HepG2 (cell line): ENCODE results near the gene TPX2. TPM values are rescaled to one million over a fixed set of nuclear protein-coding genes. Genes with fewer than 3 reads are reported as not detected.

Experiments
- ATAC-seq: fragments of 200-7000 bp; cut with Tn5 transposase; 3 replicates; pipeline ENCODE4 v1.9.1; 2020; ENCODE audit warnings: mild to moderate bottlenecking, moderate library complexity
- BruUV-seq: library from RNA; stranded (reverse); fragments of 400-500 nt; replicated peaks from 2 replicates; lab custom pipeline; 2021; lab: Mats Ljungman, UMichigan
- CTCF ChIA-PET: fragments of 300-600 bp; formaldehyde crosslinking; extraction: SDS; loops from one replicate; lab custom pipeline; 2021; ENCODE audit warnings: low total read pairs, inconsistent platforms, low intra/inter-chr PET ratio; lab: Yijun Ruan, JAX
- POLR2A ChIA-PET: fragments of 350-600 bp; sonication (Branson Sonifier 250); formaldehyde crosslinking; loops from one replicate; lab custom pipeline; 2020; ENCODE audit warnings: antibody characterized with exemption, inconsistent platforms; lab: Yijun Ruan, JAX
- DNase-seq: peaks from one replicate; pipeline ENCODE4 v3.0.0-alpha.2; 2015; ENCODE audit warnings: low spot score
- FAIRE-seq: peaks from 3 replicates; lab custom pipeline; 2011; peaks lifted over from hg19 to GRCh38; lab: Jason Lieb, UNC
- H2AFZ ChIP-seq: one replicate; pipeline ENCODE4 v1.6.1; 2011; ENCODE audit warnings: low read length, inconsistent platforms
- H3K27ac ChIP-seq: fragments of 300-600 bp; 3 replicates; pipeline ENCODE4 v1.8.0; 2011; ENCODE audit warnings: mixed run types, mild to moderate bottlenecking, mixed read lengths, low read length, inconsistent platforms; ENCODE audit not compliant: insufficient read depth; ENCODE audit errors: extremely low read length
- H3K27me3 ChIP-seq, 2 experiments: fragments of 200-600 bp in 1 of 2; 2 replicates in 1 of 2; 3 replicates in 1 of 2; pipeline versions ENCODE4 v1.6.0 to v1.8.0; 2011; ENCODE audit warnings: low read length in 2 of 2, mild to moderate bottlenecking in 2 of 2, moderate library complexity in 2 of 2, inconsistent platforms in 1 of 2; ENCODE audit not compliant: insufficient read depth in 2 of 2, control insufficient read depth in 1 of 2
- H3K36me3 ChIP-seq, 2 experiments: fragments of 200-600 bp in 1 of 2; replicated peaks in 1 of 2; 2 replicates in 1 of 2; 3 replicates in 1 of 2; pipeline versions ENCODE4 v1.5.1 to v1.8.0; 2011; ENCODE audit warnings: low read length in 2 of 2, inconsistent platforms in 1 of 2; ENCODE audit not compliant: insufficient read depth in 2 of 2, control insufficient read depth in 1 of 2
- H3K4me1 ChIP-seq: 2 replicates; pipeline ENCODE4 v1.5.1; 2012; ENCODE audit warnings: low read length, inconsistent platforms; ENCODE audit not compliant: insufficient read depth
- H3K4me2 ChIP-seq: 2 replicates; pipeline ENCODE4 v1.6.0; 2011; ENCODE audit warnings: low read depth, low read length, inconsistent platforms
- H3K4me3 ChIP-seq, 3 experiments: fragments of 200-600 bp in 1 of 3; sonication (generic), shearing (Covaris generic) in 1 of 3; replicated peaks in 1 of 3; 2 replicates each; pipeline ENCODE4 v1.5.1; 2011 to 2016; ENCODE audit warnings: low read length in 3 of 3, inconsistent platforms in 2 of 3, low read depth in 2 of 3, mild to moderate bottlenecking in 2 of 3, control low read depth in 1 of 3, mixed read lengths in 1 of 3; ENCODE audit not compliant: insufficient read depth in 1 of 3
- H3K79me2 ChIP-seq: one replicate; pipeline ENCODE4 v1.6.1; 2011; ENCODE audit warnings: low read length, inconsistent platforms; ENCODE audit not compliant: insufficient read depth
- H3K9ac ChIP-seq: 2 replicates; pipeline ENCODE4 v1.6.0; 2011; ENCODE audit warnings: mild to moderate bottlenecking, low read depth, low read length, inconsistent platforms; ENCODE audit not compliant: insufficient read depth
- H3K9me3 ChIP-seq: 2 replicates; pipeline ENCODE4 v1.5.1; 2012; ENCODE audit warnings: mild to moderate bottlenecking, low read length
- H4K20me1 ChIP-seq: 2 replicates; pipeline ENCODE4 v1.6.0; 2011; ENCODE audit warnings: inconsistent platforms, mild to moderate bottlenecking, low read length, moderate library complexity; ENCODE audit not compliant: insufficient read depth
- FOSL2 ChIP-seq: sonication (generic); formaldehyde crosslinking; IDR thresholded peaks from 2 replicates; pipeline ENCODE4 v1.4.0; 2020; ENCODE audit warnings: missing genetic modification reagents
- MEIS1 ChIP-seq: sonication (generic); formaldehyde crosslinking; IDR thresholded peaks from 2 replicates; pipeline ENCODE4 v1.9.0; 2021; ENCODE audit warnings: mild to moderate bottlenecking, missing genetic modification reagents, moderate library complexity, borderline replicate concordance
- SP5 ChIP-seq: IDR thresholded peaks from 2 replicates; pipeline ENCODE4 v1.6.1; 2016; ENCODE audit warnings: low read depth, borderline replicate concordance
- STAG1 ChIP-seq: sonication (generic); formaldehyde crosslinking; IDR thresholded peaks from 2 replicates; pipeline ENCODE4 v1.4.0; 2020; ENCODE audit warnings: missing genetic modification reagents
- ZNF674 ChIP-seq: sonication (generic); formaldehyde crosslinking; IDR thresholded peaks from 2 replicates; pipeline ENCODE4 v1.5.0; 2020; ENCODE audit warnings: low read depth, mild to moderate bottlenecking, missing genetic modification reagents
- ZNF746 ChIP-seq: sonication (generic); formaldehyde crosslinking; IDR thresholded peaks from 2 replicates; pipeline ENCODE4 v1.8.0; 2022; ENCODE audit warnings: mild to moderate bottlenecking, missing genetic modification reagents
- WGBS: methylation state at CpG from one replicate; pipeline ENCODE4 v1.1.6; 2017; ENCODE audit warnings: low lambda C conversion rate; 5-methylcytosine and 5-hydroxymethylcytosine counted together
- in situ Hi-C: cut with HindIII; loops from 2 replicates; pipeline ENCODE4 v1.10.0; 2017; ENCODE audit warnings: low pct_unique_long_range_greater_than_20kb; ENCODE audit not compliant: extremely low pct_ligation_motif_present
- intact Hi-C: fragments of 100-400 bp; cut with micrococcal nuclease; formaldehyde crosslinking; loops from one replicate; pipeline ENCODE4 v1.10.0; 2022; ENCODE audit not compliant: unreplicated experiment
- polyA plus RNA-seq, 8 experiments: library from polyadenylated mRNA; depleted of rRNA in 3 of 8; stranded (reverse) in 7 of 8; unstranded in 1 of 8; fragments of >200 nt; fragmentation: Illumina TruSeq in 4 of 8; extraction: Trizol in 4 of 8; gene quantifications; 2 replicates each; pipeline versions ENCODE4 v1.2.1 to v1.2.3, GENCODE V29; 2011 to 2016; ENCODE audit warnings: low read depth in 4 of 8, missing spikeins in 1 of 8, mixed read lengths in 1 of 8; ENCODE audit not compliant: insufficient read depth in 1 of 8
- total RNA-seq, 5 experiments: library from RNA; depleted of rRNA; stranded (reverse); fragments of >200 nt; fragmentation: Illumina TruSeq; extraction: Trizol; gene quantifications; 2 replicates each; pipeline ENCODE4 v1.2.3, GENCODE V29; 2016; ENCODE audit warnings: low read depth in 1 of 5
- TF ChIP-seq, protein P1 (sequence below): sonication (generic); formaldehyde crosslinking; IDR thresholded peaks from 2 replicates; pipeline ENCODE4 v1.4.0; 2020; ENCODE audit warnings: missing genetic modification reagents
- TF ChIP-seq, protein P2 (sequence below): sonication (generic); formaldehyde crosslinking; IDR thresholded peaks from 2 replicates; pipeline ENCODE4 v1.4.0; 2020; ENCODE audit warnings: missing genetic modification reagents
- TF ChIP-seq, protein P3 (sequence below): sonication (generic); formaldehyde crosslinking; IDR thresholded peaks from 2 replicates; pipeline ENCODE4 v1.4.0; 2020; ENCODE audit warnings: missing genetic modification reagents

The TPX2 gene
- total and polyA plus RNA-seq, 2 of the 13 experiments (the other 11 are each of a cell fraction or from before 2014, with no cell fraction given) = 34.3 to 124 TPM

DNA sequence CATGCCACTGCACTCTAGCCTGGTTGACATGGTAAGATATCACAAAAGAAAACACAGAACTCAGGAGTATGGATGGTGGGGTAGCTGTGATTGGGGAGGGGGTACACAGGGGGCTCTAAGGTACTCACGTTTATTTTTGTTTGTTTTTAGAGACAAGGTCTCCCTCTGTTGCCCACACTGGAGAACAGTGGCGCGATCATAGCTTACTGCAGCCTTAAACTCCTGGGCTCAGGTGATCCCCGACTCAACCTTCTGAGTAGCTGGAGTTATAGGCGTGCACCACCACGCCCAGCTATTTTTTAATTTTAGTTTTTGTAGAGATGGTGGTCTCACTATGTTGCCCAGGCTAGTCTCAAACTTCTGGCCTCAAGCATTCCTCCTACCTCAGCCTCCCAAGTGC, 45.7 kb upstream of the TPX2 start:
- H3K4me3 ChIP-seq = no peak overlapping the region
- no peaks in the 10 kb centered on the region for H3K27me3 ChIP-seq
- ChIA-PET POLR2A (interaction anchor here (0.9 to 33.2 kb wide), 5 partner anchors 13 to 88 kb away, joined by 3 to 2822 read pairs (median 317); partner anchors contain the start of genes BCL2L1 and ID1), CTCF (no interaction called here)
- peaks cover 89% of the 10 kb centered on the region for H3K79me2 ChIP-seq
- TF ChIP-seq STAG1 (CRISPR knock-in tag) (0 out of 2 replicates have a peak, but pooled peaks have one; percentile 3), FOSL2 (0 out of 2 replicates have a peak, but pooled peaks have one; percentile 13), ZNF674 (no peak), SP5 (CRISPR knock-in tag) (no peak), ZNF746 (CRISPR knock-in tag) (no peak), MEIS1 (CRISPR knock-in tag) (0 out of 2 replicates have a peak, but pooled peaks have one; percentile 53)
- TF ChIP-seq, protein P1, sequence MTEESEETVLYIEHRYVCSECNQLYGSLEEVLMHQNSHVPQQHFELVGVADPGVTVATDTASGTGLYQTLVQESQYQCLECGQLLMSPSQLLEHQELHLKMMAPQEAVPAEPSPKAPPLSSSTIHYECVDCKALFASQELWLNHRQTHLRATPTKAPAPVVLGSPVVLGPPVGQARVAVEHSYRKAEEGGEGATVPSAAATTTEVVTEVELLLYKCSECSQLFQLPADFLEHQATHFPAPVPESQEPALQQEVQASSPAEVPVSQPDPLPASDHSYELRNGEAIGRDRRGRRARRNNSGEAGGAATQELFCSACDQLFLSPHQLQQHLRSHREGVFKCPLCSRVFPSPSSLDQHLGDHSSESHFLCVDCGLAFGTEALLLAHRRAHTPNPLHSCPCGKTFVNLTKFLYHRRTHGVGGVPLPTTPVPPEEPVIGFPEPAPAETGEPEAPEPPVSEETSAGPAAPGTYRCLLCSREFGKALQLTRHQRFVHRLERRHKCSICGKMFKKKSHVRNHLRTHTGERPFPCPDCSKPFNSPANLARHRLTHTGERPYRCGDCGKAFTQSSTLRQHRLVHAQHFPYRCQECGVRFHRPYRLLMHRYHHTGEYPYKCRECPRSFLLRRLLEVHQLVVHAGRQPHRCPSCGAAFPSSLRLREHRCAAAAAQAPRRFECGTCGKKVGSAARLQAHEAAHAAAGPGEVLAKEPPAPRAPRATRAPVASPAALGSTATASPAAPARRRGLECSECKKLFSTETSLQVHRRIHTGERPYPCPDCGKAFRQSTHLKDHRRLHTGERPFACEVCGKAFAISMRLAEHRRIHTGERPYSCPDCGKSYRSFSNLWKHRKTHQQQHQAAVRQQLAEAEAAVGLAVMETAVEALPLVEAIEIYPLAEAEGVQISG (CRISPR knock-in tag) = peak; percentile 27; the same call in 1 of the 2 replicates
- TF ChIP-seq, protein P2, sequence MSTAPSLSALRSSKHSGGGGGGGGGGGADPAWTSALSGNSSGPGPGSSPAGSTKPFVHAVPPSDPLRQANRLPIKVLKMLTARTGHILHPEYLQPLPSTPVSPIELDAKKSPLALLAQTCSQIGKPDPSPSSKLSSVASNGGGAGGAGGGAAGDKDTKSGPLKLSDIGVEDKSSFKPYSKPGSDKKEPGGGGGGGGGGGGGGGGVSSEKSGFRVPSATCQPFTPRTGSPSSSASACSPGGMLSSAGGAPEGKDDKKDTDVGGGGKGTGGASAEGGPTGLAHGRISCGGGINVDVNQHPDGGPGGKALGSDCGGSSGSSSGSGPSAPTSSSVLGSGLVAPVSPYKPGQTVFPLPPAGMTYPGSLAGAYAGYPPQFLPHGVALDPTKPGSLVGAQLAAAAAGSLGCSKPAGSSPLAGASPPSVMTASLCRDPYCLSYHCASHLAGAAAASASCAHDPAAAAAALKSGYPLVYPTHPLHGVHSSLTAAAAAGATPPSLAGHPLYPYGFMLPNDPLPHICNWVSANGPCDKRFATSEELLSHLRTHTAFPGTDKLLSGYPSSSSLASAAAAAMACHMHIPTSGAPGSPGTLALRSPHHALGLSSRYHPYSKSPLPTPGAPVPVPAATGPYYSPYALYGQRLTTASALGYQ (CRISPR knock-in tag) = 0 out of 2 replicates have a peak, but pooled peaks have one; percentile 8
- TF ChIP-seq, protein P3, sequence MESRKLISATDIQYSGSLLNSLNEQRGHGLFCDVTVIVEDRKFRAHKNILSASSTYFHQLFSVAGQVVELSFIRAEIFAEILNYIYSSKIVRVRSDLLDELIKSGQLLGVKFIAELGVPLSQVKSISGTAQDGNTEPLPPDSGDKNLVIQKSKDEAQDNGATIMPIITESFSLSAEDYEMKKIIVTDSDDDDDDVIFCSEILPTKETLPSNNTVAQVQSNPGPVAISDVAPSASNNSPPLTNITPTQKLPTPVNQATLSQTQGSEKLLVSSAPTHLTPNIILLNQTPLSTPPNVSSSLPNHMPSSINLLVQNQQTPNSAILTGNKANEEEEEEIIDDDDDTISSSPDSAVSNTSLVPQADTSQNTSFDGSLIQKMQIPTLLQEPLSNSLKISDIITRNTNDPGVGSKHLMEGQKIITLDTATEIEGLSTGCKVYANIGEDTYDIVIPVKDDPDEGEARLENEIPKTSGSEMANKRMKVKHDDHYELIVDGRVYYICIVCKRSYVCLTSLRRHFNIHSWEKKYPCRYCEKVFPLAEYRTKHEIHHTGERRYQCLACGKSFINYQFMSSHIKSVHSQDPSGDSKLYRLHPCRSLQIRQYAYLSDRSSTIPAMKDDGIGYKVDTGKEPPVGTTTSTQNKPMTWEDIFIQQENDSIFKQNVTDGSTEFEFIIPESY = 0 out of 2 replicates have a peak, but pooled peaks have one; percentile 35
- ATAC-seq (no peak), DNase-seq (no peak), FAIRE-seq (no peak)
- peaks cover 76% of the 10 kb centered on the region for H3K4me1 ChIP-seq
- no peaks in the 10 kb centered on the region for H3K9me3 ChIP-seq
- peaks cover 7% of the 10 kb centered on the region; the same call in 1 of the 2 replicates for H4K20me1 ChIP-seq
- WGBS = 95% methylated on average over 6 of the region's 6 CpGs
- no peak overlapping the region for H3K9ac ChIP-seq
- peak overlapping the region; percentile 20 for H3K27ac ChIP-seq
- intact Hi-C loops (no loop called here), in situ Hi-C loops (no loop called here)
- no TSS peak for BruUV-seq
- H2AFZ ChIP-seq = no peak overlapping the region
- H3K36me3 ChIP-seq = peaks cover 34 to 67% of the 10 kb centered on the region in 2 experiments
- H3K4me2 ChIP-seq = no peak overlapping the region
